Measurements from ENCODE around the gene ONECUT3.

ONECUT3 gene

DNA sequence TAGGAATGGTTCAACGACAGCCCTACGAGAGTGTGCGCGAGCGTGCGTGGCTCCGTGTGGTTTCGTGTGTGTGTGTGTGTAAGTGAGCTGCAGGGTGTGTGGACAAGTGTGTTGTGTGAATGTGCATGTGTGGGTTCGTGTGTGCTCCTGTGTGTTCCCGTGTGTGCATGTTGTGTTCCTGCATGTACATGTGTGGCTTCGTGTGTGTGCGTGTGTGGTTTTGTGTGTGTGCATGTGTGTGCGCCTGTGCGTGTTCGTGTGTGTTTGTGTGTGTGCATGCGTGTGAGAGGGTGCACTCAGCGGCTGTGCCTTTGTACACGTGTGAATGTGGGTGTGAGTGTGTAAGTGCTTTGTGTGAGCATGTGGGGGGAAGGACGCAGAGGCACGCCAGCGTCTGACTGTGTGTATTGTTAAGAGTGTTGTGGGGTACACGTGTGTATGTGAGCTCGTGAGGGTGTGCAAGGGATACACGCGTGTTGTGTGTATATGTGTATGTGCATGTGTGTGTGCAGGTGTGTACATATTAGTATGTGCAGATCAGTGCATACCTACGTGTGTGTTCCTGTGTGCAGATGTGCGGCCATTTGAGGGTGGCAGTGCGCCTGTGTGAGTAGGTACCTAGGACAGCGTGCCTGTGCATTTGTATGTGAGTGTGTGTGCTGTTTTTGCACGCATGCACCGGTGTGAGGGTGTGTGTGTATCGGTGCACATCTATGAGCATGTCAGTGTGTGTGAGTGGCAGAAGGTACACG lies 24.3 kb upstream of the ONECUT3 start:
- FAIRE-seq (no peak), DNase-seq (ENCODE audit: insufficient read length, low spot score) (no peak)
- no peak for TF ChIP-seq POLR2A (IDR thresholded peaks at IDR 0.05; ENCODE audit: low read depth, low read length)

GRCh38 chr19:1729568-1729925 lies 23.8 kb upstream of the ONECUT3 start:
- no peak for TF ChIP-seq POLR2A (IDR thresholded peaks at IDR 0.05; ENCODE audit: low read depth, low read length)
- FAIRE-seq (no peak), DNase-seq (ENCODE audit: insufficient read length, low spot score) (no peak)

GRCh38 chr19:1730157-1730556 lies 23.1 kb upstream of the ONECUT3 start:
- no peak for FAIRE-seq
- no peak for TF ChIP-seq POLR2A (IDR thresholded peaks at IDR 0.05; ENCODE audit: low read depth, low read length)
- no peak for DNase-seq (ENCODE audit: insufficient read length, low spot score)

DNA sequence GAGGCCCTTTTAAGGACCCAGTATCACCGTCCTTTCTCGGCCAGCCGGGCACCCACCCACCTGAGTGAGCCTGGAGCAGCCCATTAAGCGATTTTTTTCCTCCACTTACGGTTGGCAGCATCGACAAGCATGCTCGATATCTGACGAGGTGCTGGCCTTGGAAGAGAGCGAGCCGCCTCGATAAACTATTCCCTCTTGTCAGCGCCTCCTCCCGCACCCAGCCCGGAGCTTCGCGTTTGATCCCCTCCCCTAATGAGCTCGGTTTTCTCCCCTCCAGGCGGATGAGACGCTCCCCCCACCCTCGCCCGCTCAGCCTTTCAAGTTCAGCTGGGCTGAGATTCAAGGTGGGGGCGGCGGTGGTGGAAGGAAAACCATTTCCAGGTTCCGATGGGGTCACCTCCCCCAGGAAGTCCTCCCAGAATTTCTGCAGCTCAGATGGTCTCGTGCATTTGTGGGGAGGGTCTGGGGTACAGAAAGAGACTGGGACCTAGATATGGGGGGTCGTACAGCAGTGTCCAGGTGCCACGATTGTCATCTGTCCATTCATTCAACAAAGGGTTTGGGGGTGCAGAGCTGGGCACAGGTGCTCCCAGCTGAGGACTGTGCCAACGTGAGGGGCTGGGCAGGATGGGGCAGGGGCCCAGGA lies 18.9 kb upstream of the ONECUT3 start:
- DNase-seq (ENCODE audit: insufficient read length, low spot score) (no peak), FAIRE-seq (no peak)
- no peak for TF ChIP-seq POLR2A (IDR thresholded peaks at IDR 0.05; ENCODE audit: low read depth, low read length)

GRCh38 chr19:1736280-1736679 lies 17.0 kb upstream of the ONECUT3 start:
- no peak for DNase-seq (ENCODE audit: insufficient read length, low spot score)
- TF ChIP-seq POLR2A (IDR thresholded peaks at IDR 0.05; ENCODE audit: low read depth, low read length): no peak
- FAIRE-seq: no peak

- no peak for TF ChIP-seq POLR2A (IDR thresholded peaks at IDR 0.05; ENCODE audit: low read depth, low read length)
- no peak for FAIRE-seq
- no peak for DNase-seq (ENCODE audit: insufficient read length, low spot score)
Measured at GRCh38 chr19:1736927-1737326, 16.4 kb upstream of the ONECUT3 start.

- FAIRE-seq (no peak), DNase-seq (ENCODE audit: insufficient read length, low spot score) (no peak)
- TF ChIP-seq POLR2A (IDR thresholded peaks at IDR 0.05; ENCODE audit: low read depth, low read length): no peak
Measured at GRCh38 chr19:1739960-1740629, 13.2 kb upstream of the ONECUT3 start.

- FAIRE-seq (no peak), DNase-seq (ENCODE audit: insufficient read length, low spot score) (no peak)
- no peak for TF ChIP-seq POLR2A (IDR thresholded peaks at IDR 0.05; ENCODE audit: low read depth, low read length)
Measured at GRCh38 chr19:1742989-1743696, 10.2 kb upstream of the ONECUT3 start.

- FAIRE-seq (no peak), DNase-seq (ENCODE audit: insufficient read length, low spot score) (no peak)
- TF ChIP-seq POLR2A (IDR thresholded peaks at IDR 0.05; ENCODE audit: low read depth, low read length): no peak
Measured at GRCh38 chr19:1744133-1744665, 9.1 kb upstream of the ONECUT3 start.

DNA sequence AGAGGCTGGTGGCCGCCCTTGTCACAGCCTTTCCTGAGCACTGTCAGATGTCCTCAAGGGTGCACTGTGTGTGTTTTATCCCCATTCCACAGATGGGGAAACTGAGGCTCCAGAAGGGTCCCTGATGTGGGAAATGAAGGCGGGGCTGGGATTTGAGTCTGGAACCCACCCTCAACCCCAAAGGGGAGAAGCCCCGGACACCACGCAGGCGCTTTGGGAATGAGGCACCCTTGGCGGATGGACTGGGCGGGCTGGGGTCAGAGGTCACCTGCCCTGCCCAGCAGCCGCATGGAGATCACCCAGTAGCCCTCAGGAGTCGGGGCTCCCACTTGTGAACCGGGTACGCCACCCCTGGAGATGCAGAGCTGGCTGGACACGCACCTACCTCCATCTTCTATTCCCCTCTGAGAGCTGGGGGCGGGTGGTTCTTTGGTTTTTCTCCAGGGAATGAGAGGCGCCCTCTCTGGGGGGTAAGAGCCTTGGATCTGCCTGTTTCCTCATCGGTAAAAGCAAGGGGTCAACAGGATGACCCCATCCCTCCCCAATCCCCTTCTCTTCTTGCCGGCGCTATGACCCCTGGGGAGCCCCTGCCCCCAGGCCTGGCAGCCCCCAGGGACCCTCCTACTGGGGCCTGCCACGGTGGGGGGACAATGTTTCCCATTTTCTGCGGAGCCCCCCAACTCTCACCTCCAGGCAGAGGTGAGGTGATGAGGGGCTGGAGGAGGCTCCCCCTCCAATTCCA lies 8.3 kb upstream of the ONECUT3 start:
- no peak for TF ChIP-seq POLR2A (IDR thresholded peaks at IDR 0.05; ENCODE audit: low read depth, low read length)
- FAIRE-seq (no peak), DNase-seq (ENCODE audit: insufficient read length, low spot score) (no peak)

GRCh38 chr19:1745589-1746031 lies 7.7 kb upstream of the ONECUT3 start:
- DNase-seq (ENCODE audit: insufficient read length, low spot score) (no peak), FAIRE-seq (no peak)
- no peak for TF ChIP-seq POLR2A (IDR thresholded peaks at IDR 0.05; ENCODE audit: low read depth, low read length)

GRCh38 chr19:1746401-1747284 lies 6.7 kb upstream of the ONECUT3 start:
- FAIRE-seq (no peak), DNase-seq (ENCODE audit: insufficient read length, low spot score) (no peak)
- no peak for TF ChIP-seq POLR2A (IDR thresholded peaks at IDR 0.05; ENCODE audit: low read depth, low read length)

Data from H54 (cell line).